22Rv1 (cell line): Measurements from ENCODE around the gene COMMD3.

Experiments
- CTCF ChIP-seq: fragments of 450-650 bp; IDR thresholded peaks from 2 replicates; pipeline ENCODE4 v1.5.1; 2017; ENCODE audit warnings: mild to moderate bottlenecking
- ZFX ChIP-seq: fragments of 450-650 bp; IDR thresholded peaks from 2 replicates; pipeline ENCODE4 v1.6.1; 2017; ENCODE audit warnings: antibody characterized with exemption, borderline replicate concordance

GRCh38 chr10:22342421-22342820, 26.2 kb downstream of the COMMD3 start:
- TF ChIP-seq CTCF (no peak), ZFX (no peak)
